OCI-LY3 (cell line): ENCODE results near the gene OAS2.

Experiments used
- H2AFZ ChIP-seq: fragments of 200-600, 300-600 bp; shearing (Covaris generic); 2 replicates; pipeline ENCODE4 v1.6.0; 2014; ENCODE audit warnings: antibody characterized with exemption, low read depth, low read length
- H3K27ac ChIP-seq: fragments of 200-600, 300-600 bp; sonication (generic); 2 replicates; pipeline ENCODE4 v1.5.1; 2014; ENCODE audit warnings: mild to moderate bottlenecking, low read length, moderate library complexity, mixed read lengths
- H3K27me3 ChIP-seq: fragments of 200-600, 300-600 bp; sonication (generic); 2 replicates; pipeline ENCODE4 v1.6.1; 2014; ENCODE audit warnings: low read depth, low read length, mixed read lengths
- H3K36me3 ChIP-seq: fragments of 200-600, 300-600 bp; sonication (generic); replicated peaks from 2 replicates; pipeline ENCODE3; 2014; ENCODE audit warnings: low read depth, low read length, mixed read lengths
- H3K4me1 ChIP-seq: fragments of 300-600, 200-600 bp; sonication (generic); 2 replicates; pipeline ENCODE4 v1.6.1; 2014; ENCODE audit warnings: low read length, mixed read lengths
- H3K4me2 ChIP-seq: fragments of 200-600, 300-600 bp; sonication (generic); 2 replicates; pipeline ENCODE4 v1.6.1; 2014; ENCODE audit warnings: low read length, mixed read lengths
- H3K4me3 ChIP-seq: fragments of 300-600, 200-600 bp; sonication (generic); 2 replicates; pipeline ENCODE4 v1.5.1; 2014; ENCODE audit warnings: antibody characterized with exemption, mild to moderate bottlenecking, low read length, moderate library complexity
- H3K79me2 ChIP-seq: fragments of 300-600, 200-600 bp; shearing (Covaris generic); 2 replicates; pipeline ENCODE4 v1.6.1; 2014; ENCODE audit warnings: mild to moderate bottlenecking, low read length, mixed read lengths
- H3K9ac ChIP-seq: fragments of 300-600, 200-600 bp; shearing (Covaris generic); 2 replicates; pipeline ENCODE4 v1.6.0; 2014; ENCODE audit warnings: mild to moderate bottlenecking, low read length, moderate library complexity
- H3K9me3 ChIP-seq: fragments of 200-600, 300-600 bp; shearing (Covaris generic); 2 replicates; pipeline ENCODE4 v1.6.1; 2014; ENCODE audit warnings: low read length, mixed read lengths; ENCODE audit not compliant: insufficient read depth
- H4K20me1 ChIP-seq: fragments of 200-600, 300-600 bp; sonication (generic); 2 replicates; pipeline ENCODE4 v1.6.1; 2016; ENCODE audit warnings: low read length, mixed read lengths; ENCODE audit not compliant: insufficient read depth
- CTCF ChIP-seq: fragments of 200-600, 300-600 bp; sonication (generic); IDR thresholded peaks from 2 replicates; pipeline ENCODE4 v1.5.1; 2014; ENCODE audit warnings: antibody characterized with exemption, low read length, low read depth
- EZH2phosphoT487 ChIP-seq: fragments of 200-600 bp; shearing (Covaris generic); IDR thresholded peaks from 2 replicates; pipeline ENCODE4 v1.6.1; 2018; ENCODE audit warnings: antibody characterized with exemption, mixed run types, low read depth

Gene OAS2

GRCh38 chr12:112971248-112971647 lies 7.1 kb upstream of the OAS2 start:
- Histone ChIP-seq H3K9ac (no peak overlapping the region), H3K27me3 (no peaks in the 10 kb centered on the region), H3K27ac (no peak overlapping the region), H3K79me2 (no peaks in the 10 kb centered on the region), H4K20me1 (no peaks in the 10 kb centered on the region), H2AFZ (no peak overlapping the region), H3K4me2 (no peak overlapping the region), H3K4me3 (no peak overlapping the region), H3K4me1 (peaks cover 4% of the 10 kb centered on the region; the same call in 1 of the 2 replicates), H3K9me3 (no peaks in the 10 kb centered on the region), H3K36me3 (no peaks in the 10 kb centered on the region)
- TF ChIP-seq EZH2phosphoT487 (no peak), CTCF (no peak)

GRCh38 chr12:112973011-112973735 lies 5.1 kb upstream of the OAS2 start:
- H3K9me3 ChIP-seq = no peaks in the 10 kb centered on the region
- no peaks in the 10 kb centered on the region for H4K20me1 ChIP-seq
- H3K36me3 ChIP-seq = no peaks in the 10 kb centered on the region
- H3K4me2 ChIP-seq = no peak overlapping the region
- H3K27ac ChIP-seq = no peak overlapping the region
- TF ChIP-seq CTCF = no peak
- TF ChIP-seq EZH2phosphoT487 = no peak
- H3K4me3 ChIP-seq = no peak overlapping the region
- H3K27me3 ChIP-seq = no peaks in the 10 kb centered on the region
- no peak overlapping the region for H3K9ac ChIP-seq
- peaks cover 12% of the 10 kb centered on the region for H3K4me1 ChIP-seq
- H2AFZ ChIP-seq = no peak overlapping the region
- H3K79me2 ChIP-seq = no peaks in the 10 kb centered on the region

GRCh38 chr12:112973818-112974231 lies 4.5 kb upstream of the OAS2 start:
- no peak overlapping the region for H3K9ac ChIP-seq
- no peak overlapping the region for H3K4me2 ChIP-seq
- H3K79me2 ChIP-seq = no peaks in the 10 kb centered on the region
- no peaks in the 10 kb centered on the region for H3K36me3 ChIP-seq
- H4K20me1 ChIP-seq = no peaks in the 10 kb centered on the region
- H3K27me3 ChIP-seq = no peaks in the 10 kb centered on the region
- H3K4me1 ChIP-seq = peaks cover 18% of the 10 kb centered on the region
- H2AFZ ChIP-seq = no peak overlapping the region
- no peak for TF ChIP-seq CTCF
- TF ChIP-seq EZH2phosphoT487 = no peak
- no peak overlapping the region for H3K4me3 ChIP-seq
- H3K27ac ChIP-seq = no peak overlapping the region
- no peaks in the 10 kb centered on the region for H3K9me3 ChIP-seq

- H3K4me1 ChIP-seq = peaks cover 24% of the 10 kb centered on the region
- H3K27ac ChIP-seq = no peak overlapping the region
- H3K79me2 ChIP-seq = no peaks in the 10 kb centered on the region
- no peaks in the 10 kb centered on the region for H3K36me3 ChIP-seq
- no peak overlapping the region for H2AFZ ChIP-seq
- TF ChIP-seq CTCF (no peak), EZH2phosphoT487 (no peak)
- H3K4me2 ChIP-seq = no peak overlapping the region
- H4K20me1 ChIP-seq = no peaks in the 10 kb centered on the region
- no peaks in the 10 kb centered on the region for H3K9me3 ChIP-seq
- H3K27me3 ChIP-seq = no peaks in the 10 kb centered on the region
- H3K4me3 ChIP-seq = no peak overlapping the region
- no peak overlapping the region for H3K9ac ChIP-seq
Observed at GRCh38 chr12:112974904-112975303, 3.4 kb upstream of the OAS2 start.
